C4-2B (cell line): Measurements from ENCODE around the gene NR2F1-AS1.

ENCODE experiments used
- CTCF ChIP-seq: fragments of 450-650 bp; conservative IDR thresholded peaks from 2 replicates; pipeline ENCODE4 v1.5.1; 2017; ENCODE audit warnings: mild to moderate bottlenecking
- ZFX ChIP-seq: fragments of 450-650 bp; IDR thresholded peaks from 2 replicates; pipeline ENCODE4 v1.6.1; 2017

GRCh38 chr5:93462916-93463315 is 118.1 kb downstream of the NR2F1-AS1 start:
- no peak for TF ChIP-seq CTCF
- no peak for TF ChIP-seq ZFX
